CD14-positive monocyte (primary cell): Measurements from ENCODE around the gene ENPEP. TPM values are rescaled to one million over a fixed set of nuclear protein-coding genes. Genes with fewer than 3 reads are reported as not detected.
"Not testable (repeated sequence)": the region's sequence is repeated elsewhere in the genome, so short reads cannot be mapped to it uniquely, and the experiment has no call there.

ENCODE experiments used
- DNase-seq, 3 donors: peaks; one replicate each; pipeline ENCODE4 v3.0.0-alpha.2; 2011 to 2022
- H2AFZ ChIP-seq: 2 replicates; pipeline ENCODE4 v1.6.0; 2012; ENCODE audit warnings: mild to moderate bottlenecking, low read depth, low read length, inconsistent platforms; ENCODE audit not compliant: insufficient read depth, poor library complexity, severe bottlenecking
- H3K27ac ChIP-seq, 2 donors: 1 replicate in 1 of 2; 2 replicates in 1 of 2; pipeline ENCODE4 v1.5.1; 2012 to 2013; ENCODE audit warnings: low read length in 2 of 2, control low read depth in 1 of 2, inconsistent platforms in 1 of 2, low read depth in 1 of 2, mild to moderate bottlenecking in 1 of 2
- H3K27me3 ChIP-seq, 2 donors: one replicate each; pipeline versions ENCODE4 v1.6.0 to v1.6.1; 2011 to 2013; ENCODE audit warnings: low read length in 2 of 2; ENCODE audit not compliant: control insufficient read depth in 2 of 2, insufficient read depth in 2 of 2
- H3K36me3 ChIP-seq, 2 donors: replicated peaks in 1 of 2; 1 replicate in 1 of 2; 2 replicates in 1 of 2; pipeline versions ENCODE4 v1.5.1 to v1.6.1; 2012 to 2013; ENCODE audit warnings: low read length in 2 of 2, control low read depth in 1 of 2, inconsistent platforms in 1 of 2, mild to moderate bottlenecking in 1 of 2; ENCODE audit not compliant: insufficient read depth in 2 of 2, control insufficient read depth in 1 of 2
- H3K4me1 ChIP-seq, 2 donors: 1 replicate in 1 of 2; 2 replicates in 1 of 2; pipeline versions ENCODE4 v1.5.1 to v1.6.1; 2012 to 2013; ENCODE audit warnings: low read length in 2 of 2, control low read depth in 1 of 2, inconsistent platforms in 1 of 2, mild to moderate bottlenecking in 1 of 2, moderate library complexity in 1 of 2; ENCODE audit not compliant: insufficient read depth in 2 of 2, control insufficient read depth in 1 of 2
- H3K4me2 ChIP-seq: replicated peaks from 2 replicates; pipeline ENCODE3; 2012; ENCODE audit warnings: low read length, moderate library complexity, mild to moderate bottlenecking; ENCODE audit not compliant: poor library complexity, severe bottlenecking; ENCODE audit errors: extremely low read depth
- H3K4me3 ChIP-seq, 3 experiments: fragments of 200-600 bp in 1 of 3; sonication (generic) in 1 of 3; replicated peaks in 1 of 3; 1 replicate in 2 of 3; 2 replicates in 1 of 3; pipeline ENCODE4 v1.5.1; 2011 to 2013; ENCODE audit warnings: low read length in 3 of 3, mild to moderate bottlenecking in 3 of 3, control low read depth in 2 of 3, low read depth in 2 of 3, inconsistent platforms in 1 of 3, moderate library complexity in 1 of 3
- H3K79me2 ChIP-seq: 2 replicates; pipeline ENCODE4 v1.6.0; 2012; ENCODE audit warnings: mild to moderate bottlenecking, control low read depth, inconsistent platforms, low read length, moderate library complexity; ENCODE audit not compliant: insufficient read depth
- H3K9ac ChIP-seq: 2 replicates; pipeline ENCODE4 v1.6.0; 2017; ENCODE audit warnings: low read length, mild to moderate bottlenecking; ENCODE audit not compliant: insufficient read depth, poor library complexity, severe bottlenecking
- H3K9me3 ChIP-seq, 2 donors: replicated peaks in 1 of 2; 1 replicate in 1 of 2; 2 replicates in 1 of 2; pipeline versions ENCODE4 v1.5.1 to v1.6.1; 2012 to 2013; ENCODE audit warnings: low read length in 2 of 2, control low read depth in 1 of 2; ENCODE audit not compliant: control insufficient read depth in 1 of 2, insufficient read depth in 1 of 2
- H4K20me1 ChIP-seq: 2 replicates; pipeline ENCODE4 v1.6.0; 2012; ENCODE audit warnings: mild to moderate bottlenecking, low read length, control low read depth, moderate library complexity; ENCODE audit not compliant: insufficient read depth
- H3K27ac Mint-ChIP-seq, 7 donors: one replicate each; pipeline ENCODE4 v1.8.0; 2020; ENCODE audit warnings: mild to moderate bottlenecking in 7 of 7, mixed read lengths in 7 of 7, moderate library complexity in 6 of 7, inconsistent platforms in 2 of 7
- H3K27me3 Mint-ChIP-seq, 3 donors: one replicate each; pipeline ENCODE4 v1.8.0; 2021 to 2022; ENCODE audit warnings: low read depth in 3 of 3, mild to moderate bottlenecking in 3 of 3, mixed read lengths in 3 of 3, moderate library complexity in 3 of 3, inconsistent platforms in 1 of 3
- H3K36me3 Mint-ChIP-seq, 2 donors: one replicate each; pipeline ENCODE4 v1.8.0; 2020; ENCODE audit warnings: mixed read lengths in 2 of 2, inconsistent platforms in 1 of 2, mild to moderate bottlenecking in 1 of 2
- H3K4me1 Mint-ChIP-seq: one replicate; pipeline ENCODE4 v1.8.0; 2020; ENCODE audit warnings: mild to moderate bottlenecking, mixed read lengths
- H3K4me3 Mint-ChIP-seq, 2 donors: one replicate each; pipeline ENCODE4 v1.8.0; 2020; ENCODE audit warnings: mild to moderate bottlenecking in 2 of 2, mixed read lengths in 2 of 2, moderate library complexity in 1 of 2
- H3K9me3 Mint-ChIP-seq, 7 donors: one replicate each; pipeline ENCODE4 v1.8.0; 2020 to 2022; ENCODE audit warnings: mixed read lengths in 7 of 7, mild to moderate bottlenecking in 6 of 7, moderate library complexity in 6 of 7, inconsistent platforms in 2 of 7
- WGBS: methylation state at CpG from one replicate; pipeline ENCODE4 v1.1.5; 2013; ENCODE audit warnings: missing lambda C conversion rate; ENCODE audit not compliant: insufficient coverage; 5-methylcytosine and 5-hydroxymethylcytosine counted together
- intact Hi-C, 2 donors: fragments of 100-400 bp; cut with micrococcal nuclease; formaldehyde crosslinking; loops; one replicate each; pipeline versions ENCODE4 v1.15.0 to v1.15.1; 2023
- polyA plus RNA-seq, 3 donors: library from polyadenylated mRNA; depleted of rRNA in 1 of 3; unstranded in 2 of 3; stranded (reverse) in 1 of 3; fragments of 300-500 nt in 2 of 3; fragments of >200 nt in 1 of 3; fragmentation: Illumina TruSeq in 2 of 3; gene quantifications; 1 replicate in 2 of 3; 2 replicates in 1 of 3; pipeline ENCODE4 v1.2.3, GENCODE V29; 2012 to 2021
- TF ChIP-seq, protein P1 (sequence below): fragments of 200-600 bp; IDR thresholded peaks from one replicate; pipeline ENCODE4 v1.8.0; 2022; ENCODE audit warnings: antibody characterized with exemption, mild to moderate bottlenecking

Gene ENPEP
- polyA plus RNA-seq, 3 donors: not detected

- no peak overlapping the region for H3K4me3 ChIP-seq
- H3K27ac ChIP-seq: no peak overlapping the region
- Mint-ChIP-seq H3K9me3 (peaks cover 0 to 7% (median 4%) of the 10 kb centered on the region in 7 donors), H3K4me3 (no peak overlapping the region), H3K36me3 (no peaks in the 10 kb centered on the region), H3K27ac (no peak overlapping the region), H3K4me1 (peaks cover 2% of the 10 kb centered on the region), H3K27me3 (peaks cover 0 to 2% (median 2%) of the 10 kb centered on the region in 3 donors)
- H3K27me3 ChIP-seq: no peaks in the 10 kb centered on the region
- H3K9ac ChIP-seq: no peak overlapping the region
- WGBS: no CpG with 5 or more reads among the region's 6 CpGs
- H3K36me3 ChIP-seq: no peaks in the 10 kb centered on the region
- no peak overlapping the region for H3K4me2 ChIP-seq
- H3K4me1 ChIP-seq: no peaks in the 10 kb centered on the region
- H3K79me2 ChIP-seq: no peaks in the 10 kb centered on the region
- no peak overlapping the region for H2AFZ ChIP-seq
- no peak for DNase-seq
- TF ChIP-seq, protein P1, sequence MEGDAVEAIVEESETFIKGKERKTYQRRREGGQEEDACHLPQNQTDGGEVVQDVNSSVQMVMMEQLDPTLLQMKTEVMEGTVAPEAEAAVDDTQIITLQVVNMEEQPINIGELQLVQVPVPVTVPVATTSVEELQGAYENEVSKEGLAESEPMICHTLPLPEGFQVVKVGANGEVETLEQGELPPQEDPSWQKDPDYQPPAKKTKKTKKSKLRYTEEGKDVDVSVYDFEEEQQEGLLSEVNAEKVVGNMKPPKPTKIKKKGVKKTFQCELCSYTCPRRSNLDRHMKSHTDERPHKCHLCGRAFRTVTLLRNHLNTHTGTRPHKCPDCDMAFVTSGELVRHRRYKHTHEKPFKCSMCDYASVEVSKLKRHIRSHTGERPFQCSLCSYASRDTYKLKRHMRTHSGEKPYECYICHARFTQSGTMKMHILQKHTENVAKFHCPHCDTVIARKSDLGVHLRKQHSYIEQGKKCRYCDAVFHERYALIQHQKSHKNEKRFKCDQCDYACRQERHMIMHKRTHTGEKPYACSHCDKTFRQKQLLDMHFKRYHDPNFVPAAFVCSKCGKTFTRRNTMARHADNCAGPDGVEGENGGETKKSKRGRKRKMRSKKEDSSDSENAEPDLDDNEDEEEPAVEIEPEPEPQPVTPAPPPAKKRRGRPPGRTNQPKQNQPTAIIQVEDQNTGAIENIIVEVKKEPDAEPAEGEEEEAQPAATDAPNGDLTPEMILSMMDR: no peak
- H3K9me3 ChIP-seq: peaks cover 0 to 5% of the 10 kb centered on the region in 2 donors
- intact Hi-C loops: no loop called here
- no peaks in the 10 kb centered on the region for H4K20me1 ChIP-seq
Observed at GRCh38 chr4:110567214-110567613, 91.3 kb downstream of the ENPEP start.

DNA sequence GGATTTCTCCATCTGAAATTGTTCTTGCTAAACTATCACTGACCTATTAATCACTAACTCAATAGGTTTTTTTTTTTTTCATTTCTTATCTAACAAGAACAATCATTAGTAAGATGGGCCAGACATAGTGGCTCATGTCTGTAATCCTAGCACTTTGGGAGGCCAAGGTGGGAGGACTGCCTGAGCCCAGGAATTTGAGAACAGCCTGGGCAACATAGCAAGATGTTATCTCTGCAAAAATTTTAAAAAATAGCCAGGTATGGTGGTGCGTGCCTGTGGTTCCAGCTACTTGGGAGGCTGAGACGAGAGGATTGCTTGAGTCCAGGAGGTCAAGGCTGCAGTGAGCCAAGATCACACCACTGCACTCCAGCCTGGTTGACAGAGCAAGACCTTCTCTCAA is 100.7 kb downstream of the ENPEP start:
- H3K27me3 ChIP-seq, H3K27ac ChIP-seq, H3K4me3 ChIP-seq, H3K9me3 ChIP-seq, H3K36me3 ChIP-seq, H3K27me3 Mint-ChIP-seq, DNase-seq, H3K4me3 Mint-ChIP-seq, H4K20me1 ChIP-seq, H3K27ac Mint-ChIP-seq, H3K9ac ChIP-seq, intact Hi-C loops, H3K36me3 Mint-ChIP-seq, H2AFZ ChIP-seq, H3K4me1 ChIP-seq, H3K4me1 Mint-ChIP-seq, H3K4me2 ChIP-seq, H3K9me3 Mint-ChIP-seq, H3K79me2 ChIP-seq: not testable (repeated sequence)
- WGBS: no CpG with 5 or more reads among the region's 2 CpGs
